ENCODE measurements around the gene ATF7.
"Not testable (repeated sequence)": the region's sequence is repeated elsewhere in the genome, so short reads cannot be mapped to it uniquely, and the experiment has no call there.

ATF7 gene

DNA sequence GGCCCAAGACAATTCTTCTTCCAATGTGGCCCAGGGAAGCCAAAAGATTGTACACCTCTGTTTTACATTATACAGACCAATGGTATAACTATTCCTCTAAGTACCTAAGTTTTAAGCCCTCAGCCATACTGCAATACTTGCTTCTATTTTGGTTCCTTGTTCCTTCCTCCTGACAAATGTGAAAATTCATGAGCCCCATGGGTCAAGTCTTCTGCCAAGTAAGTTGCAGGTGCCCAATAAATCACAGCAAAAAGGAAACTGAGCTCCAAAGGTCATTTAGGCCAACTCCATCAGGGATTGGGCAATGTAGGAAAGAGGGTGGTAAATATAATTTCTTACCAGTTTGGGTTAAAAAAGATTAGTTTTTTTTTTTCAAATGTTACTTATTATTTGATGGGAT is 61.2 kb downstream of the ATF7 start:
- DNase-seq (ENCODE audit: low spot score): no peak

DNA sequence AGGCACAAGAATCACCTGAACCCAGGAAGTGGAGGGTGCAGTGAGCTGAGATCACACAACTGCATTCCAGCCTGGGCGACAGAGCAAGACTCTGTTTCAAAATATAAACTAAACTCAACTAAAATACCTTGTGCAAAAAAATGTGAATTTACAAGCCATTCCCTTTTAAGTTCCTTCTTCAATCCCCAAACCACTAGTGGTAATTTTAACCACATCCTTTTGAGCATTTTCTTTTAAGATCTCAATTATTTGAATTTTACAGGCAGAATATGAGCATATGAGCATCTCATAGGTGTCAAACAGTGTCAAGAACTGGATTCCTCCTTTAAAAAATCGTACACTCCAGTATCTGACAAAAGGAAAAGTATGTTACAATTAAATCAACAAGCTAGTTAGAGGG is 61.9 kb downstream of the ATF7 start:
- no peak for DNase-seq (ENCODE audit: low spot score)

DNA sequence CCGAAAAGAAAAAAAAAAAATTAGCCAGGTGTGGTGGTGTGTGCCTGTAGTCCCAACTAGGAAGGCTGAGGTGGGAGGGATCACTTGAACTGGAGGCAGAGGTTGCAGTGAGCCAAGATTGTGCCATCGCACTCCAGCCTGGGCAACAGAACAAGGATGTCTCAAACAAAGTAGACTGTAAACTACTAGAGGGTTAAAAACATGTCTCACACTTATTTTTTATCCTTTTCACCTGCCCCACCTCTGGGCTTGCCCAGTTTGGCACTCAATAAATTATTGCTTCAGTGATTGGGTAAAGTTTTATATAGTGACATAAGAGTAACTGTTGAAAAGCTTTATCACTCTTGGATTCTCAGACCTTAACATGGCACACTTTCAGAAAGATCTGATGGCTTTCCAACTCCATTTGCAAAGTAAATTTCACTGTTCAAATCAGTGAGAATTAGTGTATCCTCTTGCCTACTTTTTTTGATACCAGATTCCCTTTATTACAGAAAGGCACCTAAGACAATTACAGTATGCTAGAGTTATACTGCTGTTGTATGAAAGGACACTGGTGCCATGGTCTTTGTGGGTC is 62.6 kb downstream of the ATF7 start:
- no peak for DNase-seq (ENCODE audit: low spot score)

DNA sequence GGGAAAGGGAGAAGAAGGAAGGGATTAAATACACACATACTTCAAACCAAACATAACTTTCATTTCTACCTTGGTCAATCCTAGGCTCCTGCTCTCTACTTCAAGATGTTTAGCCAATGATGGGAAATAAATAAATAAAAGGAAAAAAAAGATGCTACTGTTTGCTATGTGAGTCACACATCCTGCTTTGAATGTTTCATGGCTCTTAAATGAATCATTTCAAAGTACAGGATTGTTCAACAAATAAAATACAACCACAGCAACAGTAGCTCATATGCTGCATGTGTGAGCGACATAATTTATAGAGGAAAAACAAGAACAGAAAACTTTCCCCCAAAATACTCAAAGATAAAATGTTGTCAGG is 64.6 kb downstream of the ATF7 start:
- DNase-seq (ENCODE audit: low spot score): peak; percentile 75

DNA sequence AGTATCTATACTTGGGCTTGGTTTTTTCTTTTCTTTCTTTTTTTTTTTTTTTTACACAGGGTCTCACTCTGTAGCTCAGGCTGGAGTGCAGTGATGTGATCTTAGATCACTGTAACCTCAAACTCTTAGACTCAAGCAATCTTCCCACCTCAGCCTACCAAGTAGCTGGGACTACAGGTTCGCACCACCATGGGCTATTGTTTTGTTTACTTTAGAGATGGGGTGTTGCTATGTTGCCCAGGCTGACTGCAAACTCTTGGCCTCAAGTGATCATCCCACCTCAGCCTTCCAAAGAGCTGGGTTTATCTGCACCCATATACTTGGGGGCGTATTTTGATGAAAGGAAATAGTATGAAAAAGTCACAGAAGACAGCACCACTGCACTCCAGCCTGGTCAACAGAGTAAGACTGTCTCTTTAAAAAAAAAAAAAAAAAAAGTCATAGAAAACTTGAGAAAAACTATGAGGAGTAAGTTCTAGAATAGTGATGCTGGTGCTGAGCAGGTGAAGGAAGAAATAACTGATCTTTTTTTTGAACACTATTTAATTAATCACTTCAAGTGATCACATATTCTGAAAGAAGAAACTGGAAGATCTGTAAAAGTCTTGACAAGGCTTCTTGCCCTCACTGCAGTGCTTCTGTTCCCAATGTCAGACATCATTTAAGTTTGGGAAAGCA is 65.1 kb downstream of the ATF7 start:
- DNase-seq (ENCODE audit: low spot score): no peak

DNA sequence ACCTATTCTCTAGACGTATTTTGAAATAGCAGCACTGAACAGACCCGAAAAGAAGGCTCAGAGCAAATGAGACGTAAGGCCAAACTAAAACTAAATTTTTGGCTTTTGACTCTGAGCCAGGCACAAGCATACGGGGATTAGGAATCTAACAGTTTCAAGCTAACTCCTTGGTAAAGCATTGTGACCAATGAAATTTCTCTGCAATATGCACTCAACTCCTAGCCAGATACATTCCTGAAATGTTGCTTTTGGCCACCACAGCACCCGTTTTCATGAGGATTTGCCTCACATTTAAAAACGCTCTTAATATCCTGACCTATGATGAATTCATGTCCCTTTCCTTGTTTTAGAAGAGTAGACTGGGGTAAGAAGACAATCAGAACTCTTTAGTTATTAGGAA is 65.8 kb downstream of the ATF7 start:
- peak; percentile 80 for DNase-seq (ENCODE audit: low spot score)

DNA sequence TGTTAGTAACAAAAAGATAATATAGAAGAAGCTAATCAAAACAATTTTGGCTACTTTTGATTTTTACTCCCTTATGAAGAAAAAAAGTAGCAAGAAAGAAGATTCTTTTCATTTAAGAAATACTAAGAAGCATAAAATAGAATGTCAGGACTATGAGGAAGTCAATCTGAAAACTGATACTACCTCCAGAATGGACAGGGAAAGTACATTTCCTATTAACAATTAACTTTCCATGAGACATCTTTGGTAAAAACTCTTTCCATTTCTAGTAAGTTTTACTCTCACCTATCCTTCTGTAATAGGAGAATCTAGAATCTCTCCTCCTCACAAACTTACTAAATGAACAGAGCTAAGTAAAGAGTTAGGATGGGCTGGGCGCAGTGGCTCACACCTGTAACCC is 67.6 kb downstream of the ATF7 start:
- no peak for DNase-seq (ENCODE audit: low spot score)

DNA sequence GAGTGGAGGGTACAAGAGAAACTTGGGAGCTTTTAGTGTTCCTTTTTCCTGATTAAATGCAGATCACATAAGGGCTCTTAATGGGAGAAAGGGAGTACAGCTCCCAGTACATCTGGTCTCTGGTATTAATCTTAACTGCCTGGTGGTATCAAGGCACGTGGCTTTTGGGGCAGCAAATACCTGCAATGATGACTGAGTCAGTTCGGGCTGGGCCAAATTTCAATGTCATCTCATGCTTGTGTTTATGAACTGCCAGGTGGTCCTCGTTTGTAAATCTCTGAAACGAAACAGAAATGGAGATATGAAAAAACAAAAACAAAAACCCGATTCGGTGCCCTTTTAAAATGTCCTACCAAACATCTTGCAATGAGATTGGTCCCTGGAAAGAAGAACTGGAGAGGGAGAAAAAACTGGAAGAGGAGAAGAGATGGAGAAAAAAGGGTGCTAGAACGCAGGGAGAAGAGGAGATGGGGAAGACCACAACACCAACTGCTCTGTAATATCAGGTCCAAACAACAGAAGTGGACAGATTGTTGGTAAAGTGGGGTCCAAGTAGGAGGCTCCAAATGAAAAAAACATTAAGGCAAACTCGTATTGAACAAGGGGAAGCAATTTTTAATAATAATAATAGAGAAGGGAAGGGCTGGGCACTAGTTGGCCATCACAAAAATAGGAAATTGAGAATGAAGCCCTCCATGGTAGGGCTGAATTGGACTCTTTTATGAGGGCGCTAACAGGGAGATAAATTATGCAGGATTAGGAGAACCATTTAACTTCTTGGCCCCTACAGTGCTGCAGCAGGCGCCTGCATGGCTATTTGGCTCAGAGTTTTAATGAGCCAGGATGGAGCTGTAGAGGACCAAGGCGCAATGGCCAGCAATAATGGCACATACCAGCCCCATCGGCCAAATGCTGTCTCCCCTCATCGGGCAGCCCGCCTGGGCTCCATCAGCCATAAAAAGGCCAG is 73.5 kb downstream of the ATF7 start:
- DNase-seq (ENCODE audit: low spot score): no peak

DNA sequence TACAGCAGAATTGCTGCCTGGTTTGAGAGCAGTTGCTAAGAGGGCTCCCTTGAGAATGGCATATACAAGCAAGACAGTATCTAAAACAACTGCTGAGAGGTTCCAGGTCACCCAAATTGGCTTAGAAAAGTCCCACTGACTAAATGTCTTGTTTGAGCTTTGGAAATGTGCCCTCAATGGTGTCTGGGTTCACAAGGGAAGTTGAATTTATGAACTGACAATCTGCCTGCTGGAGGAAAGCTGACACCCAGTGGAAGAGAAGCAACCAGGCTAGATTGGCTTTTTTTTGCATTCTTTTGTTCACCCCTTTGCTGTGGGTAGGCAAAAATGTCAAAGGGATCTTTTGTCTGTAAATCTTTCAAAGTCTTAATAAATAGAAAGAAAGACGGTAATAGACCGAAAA is 74.3 kb downstream of the ATF7 start:
- DNase-seq (ENCODE audit: low spot score): no peak

DNA sequence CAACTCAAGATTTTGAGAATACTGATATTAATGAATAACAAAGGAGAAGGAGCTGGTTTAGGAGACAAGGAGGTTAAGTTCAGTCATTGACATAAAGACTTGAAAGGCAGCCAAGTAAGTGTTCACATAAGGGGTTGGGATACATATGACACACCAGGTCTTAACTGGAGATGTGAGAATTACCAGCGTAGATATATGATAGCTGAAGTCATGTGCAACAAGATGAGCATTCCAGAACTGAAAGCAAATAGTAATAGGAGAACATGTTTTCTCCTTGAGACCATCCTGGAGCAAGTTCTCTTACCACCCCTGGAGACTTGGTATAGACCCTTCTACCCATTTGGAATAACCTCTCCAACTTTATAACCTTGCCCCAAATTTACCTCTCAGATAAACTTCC is 75.6 kb downstream of the ATF7 start:
- no peak for DNase-seq (ENCODE audit: low spot score)

DNA sequence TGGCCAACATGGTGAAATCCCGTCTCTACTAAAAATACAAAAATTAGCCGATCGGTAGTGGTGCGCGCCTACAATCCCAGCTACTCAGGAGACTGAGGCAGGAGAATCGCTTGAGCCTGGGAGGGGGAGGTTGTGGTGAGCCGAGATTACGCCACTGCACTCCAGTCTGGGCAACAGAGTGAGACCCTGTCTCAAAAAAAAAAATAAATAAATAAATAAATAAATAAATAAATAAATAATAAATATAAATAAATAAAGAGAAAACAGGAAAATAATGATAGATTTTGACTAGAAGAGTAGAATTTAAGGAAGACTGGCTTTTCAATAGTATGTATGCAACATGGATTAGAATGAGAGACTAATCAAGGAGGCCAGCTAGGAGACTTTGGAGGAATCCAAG is 76.1 kb downstream of the ATF7 start:
- DNase-seq (ENCODE audit: low spot score): not testable (repeated sequence)

DNA sequence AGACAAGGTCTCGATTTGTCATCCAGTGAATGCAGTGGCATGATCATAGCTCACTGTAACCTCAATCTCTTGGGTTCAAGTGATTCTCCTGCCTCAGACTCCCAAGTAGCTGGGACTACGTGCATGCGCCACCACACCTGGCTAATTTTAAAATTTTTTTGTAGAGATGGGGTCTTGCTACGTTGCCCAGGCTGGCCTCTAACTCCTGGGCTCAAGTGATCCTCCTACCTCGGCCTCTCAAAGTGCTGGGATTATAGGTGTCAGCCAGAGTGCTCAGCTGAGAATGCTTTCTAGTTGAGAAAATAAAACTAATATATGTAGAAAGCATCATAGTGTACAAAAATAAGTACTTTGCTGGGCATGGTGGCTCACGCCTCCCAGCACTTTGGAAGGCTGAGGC is 77.8 kb downstream of the ATF7 start:
- not testable (repeated sequence) for DNase-seq (ENCODE audit: low spot score)

DNA sequence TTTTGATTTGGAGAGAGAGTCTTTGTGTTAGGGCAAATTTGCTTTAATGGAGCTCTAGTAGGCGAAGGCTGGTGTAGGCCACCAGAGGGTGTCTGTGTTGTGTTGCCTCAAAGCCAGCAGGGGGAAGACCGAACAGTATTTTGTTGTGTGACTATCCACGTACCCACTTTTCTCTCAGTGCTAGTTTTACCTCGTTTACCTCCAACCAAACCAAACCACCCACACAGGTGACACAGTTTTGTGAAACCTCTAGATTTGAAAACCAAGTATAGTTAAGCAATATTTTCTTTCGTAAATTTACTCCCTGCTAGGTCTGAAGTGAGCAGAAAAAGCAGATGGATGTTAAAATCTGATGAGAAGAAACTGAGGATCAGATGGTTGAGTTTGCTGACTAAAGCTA is 82.6 kb downstream of the ATF7 start:
- DNase-seq (ENCODE audit: low spot score): peak; percentile 84

DNA sequence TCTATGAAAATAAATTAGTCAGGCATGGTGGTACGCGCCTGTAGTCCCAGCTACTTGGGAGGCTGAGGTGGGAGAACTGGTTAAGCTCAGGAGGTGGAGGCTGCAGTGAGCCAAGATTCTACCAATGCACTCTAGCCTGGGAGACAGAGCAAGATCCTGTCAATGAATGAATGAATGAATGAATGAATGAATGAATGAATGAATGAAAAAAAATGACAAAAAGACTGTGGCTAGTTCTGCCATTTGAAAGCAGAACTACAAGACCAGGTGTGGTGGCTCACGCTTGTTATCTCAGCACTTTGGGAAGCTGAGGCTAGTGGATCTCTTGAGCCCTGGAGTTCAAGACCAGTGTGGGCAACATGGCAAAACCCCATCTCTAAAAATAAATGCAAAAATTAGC is 86.7 kb downstream of the ATF7 start:
- DNase-seq (ENCODE audit: low spot score): no peak

DNA sequence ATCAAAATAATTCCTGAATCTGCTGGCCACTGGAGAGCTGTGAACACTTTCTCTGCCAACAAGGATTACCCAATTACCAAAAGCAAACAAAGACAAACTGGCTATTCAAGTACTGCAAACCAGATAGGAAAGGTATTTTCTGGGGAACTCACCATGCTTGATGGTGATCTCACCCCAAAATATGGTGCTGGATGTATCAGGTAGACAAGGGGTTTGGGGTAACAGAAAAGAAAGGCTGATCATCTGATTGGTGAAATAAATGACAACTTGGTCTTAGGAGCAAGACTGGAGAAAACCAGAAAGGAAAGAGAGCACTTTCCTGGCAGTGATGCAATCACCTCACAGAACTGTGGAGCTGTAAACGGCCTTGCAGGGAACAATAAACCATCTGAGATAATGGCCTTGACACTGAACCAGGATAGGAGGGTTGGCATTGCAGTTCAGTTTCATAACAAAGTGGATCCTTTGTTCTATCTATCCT is 87.9 kb downstream of the ATF7 start:
- peak; percentile 50 for DNase-seq (ENCODE audit: low spot score)

DNA sequence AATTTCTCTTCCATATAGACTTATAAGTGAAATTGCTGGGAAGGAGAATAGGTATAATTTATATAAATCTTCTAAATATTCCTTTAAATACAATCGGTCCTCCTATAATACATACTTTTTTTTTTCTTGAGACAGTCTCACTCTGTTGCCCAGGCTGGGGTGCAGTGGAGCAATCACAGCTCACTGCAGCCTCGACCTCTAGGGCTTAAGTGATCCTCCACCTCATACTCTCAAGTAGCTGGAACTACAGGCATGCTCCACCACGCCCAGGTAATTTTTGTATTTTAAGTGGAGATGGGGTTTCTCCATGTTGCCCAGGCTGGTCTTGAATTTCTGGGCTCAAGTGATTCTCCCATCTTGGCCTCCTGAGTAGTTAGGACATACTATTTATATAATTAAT is 89.2 kb downstream of the ATF7 start:
- DNase-seq (ENCODE audit: low spot score): no peak

DNA sequence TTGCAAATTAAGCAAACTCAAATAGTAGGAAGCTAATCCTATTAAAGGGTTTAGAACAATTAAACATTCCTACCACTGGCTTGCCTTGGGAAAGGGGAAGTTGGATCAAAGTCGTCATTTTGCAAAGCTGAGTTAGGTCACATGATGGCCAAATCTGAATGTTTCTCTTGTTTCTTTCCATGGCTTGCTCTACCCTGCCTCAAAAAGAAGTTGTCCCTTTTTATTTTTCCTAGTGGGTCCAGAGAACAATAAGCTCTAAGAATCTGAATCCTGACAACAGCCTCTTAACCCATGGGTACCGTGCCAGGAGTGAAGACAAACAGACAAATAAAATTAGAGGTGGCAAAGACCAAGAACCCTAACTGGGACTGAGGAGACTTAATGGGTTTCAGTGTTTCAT is 92.7 kb downstream of the ATF7 start:
- no peak for DNase-seq (ENCODE audit: low spot score)

DNA sequence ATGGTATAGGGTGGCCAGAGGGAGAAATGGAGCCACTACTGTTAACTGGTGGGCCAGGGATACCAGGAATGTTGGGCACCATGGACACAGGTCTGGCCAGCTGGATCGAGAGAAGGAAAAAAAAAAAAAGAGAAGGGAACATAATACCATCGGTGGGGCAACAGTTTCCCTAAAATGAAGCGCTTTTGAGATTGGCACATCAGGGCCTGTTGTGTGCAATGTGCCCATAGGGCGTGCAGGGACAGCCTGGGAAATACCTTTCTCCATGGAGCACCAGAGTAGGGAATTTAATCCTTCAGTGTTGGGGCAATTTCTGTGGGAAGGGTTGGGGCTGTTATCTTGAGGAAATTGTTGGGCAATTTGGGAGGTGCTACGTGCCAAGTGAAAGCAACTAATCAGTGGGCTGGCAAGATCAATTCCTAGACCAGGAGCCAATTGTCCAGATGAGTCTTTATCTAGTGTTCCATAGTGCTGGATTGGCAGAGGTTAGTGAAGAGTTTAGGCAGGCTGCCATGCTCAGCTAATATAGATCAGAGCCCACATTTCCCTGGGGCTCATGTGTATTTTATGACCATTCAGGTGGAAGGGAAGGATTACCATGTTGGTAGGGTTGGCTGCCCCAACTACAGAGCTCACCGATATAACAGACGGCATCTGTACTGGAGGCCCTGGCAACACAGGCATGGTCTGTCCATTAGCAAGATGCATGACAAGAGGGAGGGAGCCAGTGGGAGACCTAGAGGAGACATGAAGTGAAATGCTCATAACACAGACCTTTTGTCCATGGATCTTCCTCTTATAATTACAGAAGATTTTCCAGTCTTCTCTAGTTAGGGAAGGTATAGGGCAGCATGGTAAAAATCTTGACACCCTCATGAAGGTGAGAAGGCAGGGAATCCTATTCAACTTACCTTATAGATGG is 93.4 kb downstream of the ATF7 start:
- DNase-seq (ENCODE audit: low spot score): no peak

DNA sequence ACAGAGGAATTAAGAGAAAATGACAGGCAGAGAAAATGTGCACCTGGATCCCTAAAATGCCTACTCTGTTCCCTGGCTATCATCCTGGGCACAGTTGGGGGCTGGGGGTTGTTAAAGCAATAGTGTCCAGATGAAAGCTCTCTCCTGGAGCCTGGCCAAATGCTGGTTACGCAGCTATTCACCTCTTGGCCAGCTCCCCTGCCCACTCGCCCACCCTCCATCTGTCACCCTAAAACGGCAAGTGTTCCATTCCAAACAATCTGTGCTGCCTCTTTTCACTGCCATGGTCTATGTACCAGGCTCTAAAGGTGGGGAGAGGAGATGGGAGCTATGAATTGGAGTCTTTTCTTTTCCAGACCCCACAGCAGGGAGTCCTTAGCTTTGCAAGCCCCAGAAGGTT is 94.2 kb downstream of the ATF7 start:
- DNase-seq (ENCODE audit: low spot score): no peak

DNA sequence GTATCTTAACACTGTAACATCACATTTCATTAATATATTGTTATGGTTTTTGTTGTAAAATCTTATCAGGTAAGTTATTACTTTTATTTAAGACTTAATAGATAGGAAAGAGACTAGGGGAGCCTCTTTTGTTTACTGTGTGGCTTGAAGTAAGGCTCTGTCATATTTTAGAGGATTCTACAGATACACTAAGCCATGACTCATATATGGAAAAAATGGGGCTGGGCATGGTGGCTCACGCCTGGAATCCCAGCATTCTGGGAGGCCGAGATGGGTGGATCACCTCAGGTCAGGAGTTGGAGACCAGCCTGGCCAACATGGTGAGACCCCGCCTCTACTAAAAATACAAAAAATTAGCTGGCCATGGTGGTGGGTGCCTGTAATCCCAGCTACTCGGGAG is 95.3 kb downstream of the ATF7 start:
- DNase-seq (ENCODE audit: low spot score): peak; percentile 34

DNA sequence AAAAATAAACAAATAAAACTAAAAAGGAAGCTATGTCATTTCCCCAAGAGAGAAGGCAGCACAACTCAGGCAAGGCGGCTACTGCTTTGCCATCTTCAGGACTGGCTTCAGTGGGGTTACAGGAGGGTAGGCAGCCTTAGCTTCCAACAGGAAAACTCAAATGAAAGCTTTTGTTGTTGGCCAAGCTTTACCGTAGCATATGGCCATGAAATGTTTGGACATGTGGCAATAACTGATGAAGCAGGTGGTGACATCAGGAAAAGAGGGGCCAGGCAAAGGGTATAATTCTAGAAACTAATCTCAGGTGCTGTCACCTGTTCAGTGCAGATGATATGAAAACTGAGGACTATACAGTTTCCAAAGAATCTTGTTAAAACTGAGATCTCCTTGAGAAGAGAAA is 96.1 kb downstream of the ATF7 start:
- no peak for DNase-seq (ENCODE audit: low spot score)

DNA sequence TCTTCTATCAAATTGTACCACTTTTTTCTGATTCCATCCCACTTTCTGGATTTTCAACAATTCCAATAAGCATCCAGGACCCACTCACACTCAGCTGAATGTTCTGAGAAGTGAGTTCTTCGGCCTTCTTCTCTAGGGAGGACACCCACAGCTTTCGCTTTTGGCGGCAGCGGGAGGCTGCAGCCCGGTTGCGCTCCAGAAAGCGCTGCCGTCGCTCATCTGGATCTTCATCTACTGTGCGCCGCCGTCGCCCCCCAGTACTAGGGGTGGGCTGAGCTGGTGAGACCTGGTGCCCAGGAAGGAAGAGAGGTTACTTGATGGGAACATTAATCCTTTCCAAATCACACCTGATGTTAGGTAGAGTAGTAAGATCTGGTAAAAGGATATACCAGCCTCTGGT is 101.7 kb downstream of the ATF7 start:
- no peak for DNase-seq (ENCODE audit: low spot score)
